Measurements from ENCODE around the gene MYO15A. TPM values are rescaled to one million over a fixed set of nuclear protein-coding genes. Genes with fewer than 3 reads are reported as not detected.

The MYO15A gene, protein sequence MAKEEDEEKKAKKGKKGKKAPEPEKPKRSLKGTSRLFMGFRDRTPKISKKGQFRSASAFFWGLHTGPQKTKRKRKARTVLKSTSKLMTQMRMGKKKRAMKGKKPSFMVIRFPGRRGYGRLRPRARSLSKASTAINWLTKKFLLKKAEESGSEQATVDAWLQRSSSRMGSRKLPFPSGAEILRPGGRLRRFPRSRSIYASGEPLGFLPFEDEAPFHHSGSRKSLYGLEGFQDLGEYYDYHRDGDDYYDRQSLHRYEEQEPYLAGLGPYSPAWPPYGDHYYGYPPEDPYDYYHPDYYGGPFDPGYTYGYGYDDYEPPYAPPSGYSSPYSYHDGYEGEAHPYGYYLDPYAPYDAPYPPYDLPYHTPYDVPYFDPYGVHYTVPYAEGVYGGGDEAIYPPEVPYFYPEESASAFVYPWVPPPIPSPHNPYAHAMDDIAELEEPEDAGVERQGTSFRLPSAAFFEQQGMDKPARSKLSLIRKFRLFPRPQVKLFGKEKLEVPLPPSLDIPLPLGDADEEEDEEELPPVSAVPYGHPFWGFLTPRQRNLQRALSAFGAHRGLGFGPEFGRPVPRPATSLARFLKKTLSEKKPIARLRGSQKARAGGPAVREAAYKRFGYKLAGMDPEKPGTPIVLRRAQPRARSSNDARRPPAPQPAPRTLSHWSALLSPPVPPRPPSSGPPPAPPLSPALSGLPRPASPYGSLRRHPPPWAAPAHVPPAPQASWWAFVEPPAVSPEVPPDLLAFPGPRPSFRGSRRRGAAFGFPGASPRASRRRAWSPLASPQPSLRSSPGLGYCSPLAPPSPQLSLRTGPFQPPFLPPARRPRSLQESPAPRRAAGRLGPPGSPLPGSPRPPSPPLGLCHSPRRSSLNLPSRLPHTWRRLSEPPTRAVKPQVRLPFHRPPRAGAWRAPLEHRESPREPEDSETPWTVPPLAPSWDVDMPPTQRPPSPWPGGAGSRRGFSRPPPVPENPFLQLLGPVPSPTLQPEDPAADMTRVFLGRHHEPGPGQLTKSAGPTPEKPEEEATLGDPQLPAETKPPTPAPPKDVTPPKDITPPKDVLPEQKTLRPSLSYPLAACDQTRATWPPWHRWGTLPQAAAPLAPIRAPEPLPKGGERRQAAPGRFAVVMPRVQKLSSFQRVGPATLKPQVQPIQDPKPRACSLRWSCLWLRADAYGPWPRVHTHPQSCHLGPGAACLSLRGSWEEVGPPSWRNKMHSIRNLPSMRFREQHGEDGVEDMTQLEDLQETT (N-terminal part only)
- 0.55 and 0.85 TPM in 2 replicates for total RNA-seq

DNA sequence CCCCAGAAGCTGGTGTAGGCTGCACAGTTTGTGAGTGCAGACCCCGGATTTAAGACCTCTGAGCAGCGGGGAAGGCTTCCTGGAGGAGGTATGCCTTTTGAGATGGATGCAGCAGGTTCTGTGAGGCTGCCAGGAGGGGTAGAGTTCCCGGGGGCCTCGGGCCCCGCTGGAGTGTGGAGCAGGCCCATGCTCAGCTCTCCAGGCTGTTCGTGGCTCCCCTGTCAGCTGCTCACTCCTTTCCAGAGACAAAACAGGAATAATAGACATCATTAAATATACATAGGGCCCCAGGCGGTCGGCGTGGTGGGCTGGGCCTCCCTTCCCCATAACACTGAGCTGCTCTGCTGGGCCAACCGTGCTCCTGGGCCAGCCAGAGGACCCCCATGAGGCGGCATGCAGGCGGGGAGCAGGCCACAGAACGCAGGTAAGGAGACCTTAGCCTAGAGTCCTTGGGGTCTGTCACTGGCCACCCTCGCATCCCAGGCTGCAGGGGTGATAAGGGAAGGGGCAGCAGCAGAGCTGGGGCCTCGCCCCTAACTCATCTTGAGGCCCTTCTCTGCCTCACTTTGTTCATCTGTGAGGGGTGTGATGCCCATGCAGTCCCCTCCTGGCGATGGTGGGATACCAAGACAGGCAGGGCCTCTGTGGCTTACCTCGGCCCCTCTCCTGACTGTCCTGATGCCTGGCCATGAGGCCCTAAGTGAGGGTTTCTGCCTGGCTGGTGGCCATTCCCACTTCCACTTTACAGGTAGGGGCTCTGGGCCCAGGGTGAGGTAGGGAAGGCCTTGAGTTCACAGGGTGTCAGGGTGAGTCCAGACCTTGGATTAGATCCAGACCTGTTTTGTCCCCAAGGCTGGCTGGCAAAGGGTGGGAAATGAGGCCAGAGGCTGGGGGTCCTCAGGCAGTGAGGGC lies at the start of gene MYO15A:
Gene MYO15A (plus strand): TSS at position 356 of the 912 bp plus-strand sequence. CDS start 10,045 bp downstream, outside the sequence.

DNA sequence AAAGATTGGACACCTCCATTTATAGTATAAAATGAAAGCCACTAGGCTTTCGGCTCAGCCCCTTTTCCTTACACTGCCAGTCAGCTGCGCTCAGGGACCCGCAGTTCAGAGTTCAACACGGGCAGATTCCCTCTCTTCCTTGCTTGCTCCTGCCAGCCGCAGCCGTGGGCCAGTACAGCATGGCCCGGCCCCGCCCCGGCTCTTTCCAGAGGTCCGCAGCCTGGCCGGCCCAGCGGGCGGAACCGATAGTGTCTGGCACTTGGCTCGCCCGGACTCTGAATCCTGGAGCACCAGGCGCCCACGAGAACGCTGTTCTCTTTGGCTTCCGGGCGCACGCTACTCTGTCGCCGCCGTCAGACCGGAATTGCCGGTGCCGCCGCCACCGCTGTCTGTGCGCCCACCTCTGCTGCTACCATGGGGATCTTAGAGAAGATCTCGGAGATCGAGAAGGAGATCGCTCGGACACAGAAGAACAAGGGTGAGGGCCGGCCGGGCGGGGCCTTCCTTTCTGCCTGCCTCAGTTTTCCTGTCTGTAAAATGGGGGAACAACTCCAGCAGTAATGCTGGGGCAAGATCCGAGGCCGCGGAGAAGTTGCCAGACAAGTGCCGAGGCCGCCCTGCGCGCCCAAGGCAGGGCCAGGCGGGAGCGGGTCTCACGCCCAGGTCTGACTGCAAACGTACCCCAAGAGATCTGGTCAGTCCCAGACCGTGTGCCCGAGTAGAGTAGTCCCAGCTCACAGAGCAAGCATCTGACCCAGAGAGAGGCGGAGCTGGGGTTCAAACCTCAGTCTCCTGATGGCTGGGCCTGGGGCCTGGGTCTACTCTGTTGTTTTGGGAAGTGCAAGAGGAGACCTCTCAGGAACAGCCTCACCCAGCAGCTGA lies 20.7 kb upstream of the MYO15A start, which contains the start of gene DRG2:
Gene DRG2 (plus strand): TSS at position 339 of the 882 bp plus-strand sequence. CDS start 76 bp downstream, at position 415.

DNA sequence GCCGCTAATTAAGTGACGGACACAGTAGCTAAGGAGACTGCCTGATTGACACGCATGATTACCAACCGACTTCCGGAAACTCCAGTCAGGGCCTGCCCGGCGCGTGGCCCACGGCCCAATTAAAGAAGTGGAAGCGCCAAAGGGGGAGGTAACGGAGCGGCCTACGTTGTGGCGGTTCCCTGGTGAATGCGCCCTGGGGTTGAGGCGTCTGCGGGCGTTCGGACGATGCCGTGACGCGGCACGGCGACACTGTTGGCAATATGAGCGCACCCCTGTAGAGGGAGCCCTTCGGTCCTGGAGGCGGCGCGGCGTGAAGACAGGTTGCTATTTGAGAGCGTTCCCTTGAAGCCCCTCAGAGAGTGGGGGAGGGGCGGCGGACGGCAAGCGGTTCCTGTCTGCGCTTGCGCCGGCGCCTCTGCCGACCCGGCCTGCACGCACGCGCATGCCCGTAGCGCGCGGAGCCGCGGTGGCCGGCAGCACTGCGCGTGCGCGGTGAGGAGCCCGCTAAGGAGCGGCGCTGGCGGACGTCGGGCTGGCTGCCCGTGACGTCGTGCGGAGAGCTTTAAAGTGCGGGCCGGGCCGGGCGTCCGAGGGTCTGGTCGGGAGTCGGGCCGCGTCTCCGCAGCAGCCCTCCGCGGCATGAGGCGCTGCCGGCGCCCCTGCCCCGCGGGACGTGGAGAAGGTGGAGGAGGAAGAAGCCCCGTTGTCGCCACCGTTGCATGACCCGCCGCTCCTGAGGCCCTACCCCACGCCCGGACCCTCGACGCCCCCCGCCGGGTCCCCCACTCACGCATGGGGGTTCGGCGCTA lies 75.0 kb downstream of the MYO15A start, which contains the start of gene ALKBH5:
Gene ALKBH5 (plus strand): TSS at position 495 of the 809 bp plus-strand sequence. CDS start 416 bp downstream, outside the sequence.

DNA sequence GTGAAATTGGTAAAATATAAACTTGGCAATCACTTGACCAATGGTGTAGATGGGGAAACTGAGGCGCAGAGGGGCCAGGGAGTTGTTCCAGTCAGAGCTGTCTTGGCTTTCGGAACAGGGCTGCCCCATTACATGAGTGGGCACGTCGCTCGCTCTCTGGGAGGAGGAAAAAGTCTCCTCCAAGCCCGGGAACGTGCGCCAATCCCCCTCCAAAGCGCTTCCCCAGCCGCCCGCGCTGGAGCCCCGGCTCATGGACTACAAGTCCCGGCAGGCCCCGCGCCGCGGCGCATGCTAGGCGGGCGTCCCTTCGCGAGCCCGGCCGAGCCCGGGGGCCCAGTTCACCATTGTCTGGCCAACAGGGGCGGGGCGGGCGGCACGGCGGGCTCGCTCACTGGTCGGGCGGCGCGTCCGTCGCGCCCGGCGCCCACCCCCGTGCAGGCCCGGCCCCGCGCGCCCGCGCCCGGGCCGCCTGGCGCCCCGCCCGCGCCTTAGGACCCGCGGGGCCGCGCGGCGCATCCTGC lies 116.6 kb downstream of the MYO15A start, which contains the start of gene LLGL1:
Gene LLGL1 (plus strand): TSS at position 515 of the 521 bp plus-strand sequence. CDS start 48 bp downstream, outside the sequence.

Other genes starting within 250 kb of the MYO15A start
- 15.4 and 18.8 TPM in 2 replicates for gene TOM1L2, start 136.4 kb upstream of the MYO15A start, total RNA-seq
- gene DRC3, start 135.9 kb upstream of the MYO15A start, total RNA-seq = 0.55 and 0.71 TPM in 2 replicates
- 15.5 and 19.3 TPM in 2 replicates for gene ATPAF2, start 69.6 kb upstream of the MYO15A start, total RNA-seq
- gene GID4, start 69.3 kb upstream of the MYO15A start, total RNA-seq = 5.3 and 8.3 TPM in 2 replicates
- gene DRG2, start 20.8 kb upstream of the MYO15A start, total RNA-seq = 30.0 and 31.2 TPM in 2 replicates
- 95.1 and 153 TPM in 2 replicates for gene ALKBH5, start 75.1 kb downstream of the MYO15A start, total RNA-seq
- gene LLGL1, start 116.9 kb downstream of the MYO15A start, total RNA-seq = 27.4 and 33.5 TPM in 2 replicates
- gene FLII, start 150.0 kb downstream of the MYO15A start, total RNA-seq = 316 and 351 TPM in 2 replicates
- 9.1 and 10.6 TPM in 2 replicates for gene MIEF2, start 151.9 kb downstream of the MYO15A start, total RNA-seq
- gene TOP3A, start 206.2 kb downstream of the MYO15A start, total RNA-seq = 10.4 and 12.9 TPM in 2 replicates
- 11.0 and 18.2 TPM in 2 replicates for gene SMCR8, start 206.5 kb downstream of the MYO15A start, total RNA-seq

Measured in smooth muscle cell of bladder (primary cell).